Neural progenitor cell (in vitro differentiated cells): ENCODE data around the gene PLEKHA7.

Experiments
- EZH2 ChIP-seq: fragments of 200-600 bp; sonication (generic); IDR thresholded peaks from 2 replicates; pipeline ENCODE4 v1.6.1; 2017; ENCODE audit warnings: antibody characterized with exemption, mild to moderate bottlenecking, moderate library complexity
- EZH2phosphoT487 ChIP-seq: fragments of 200-600 bp; sonication (generic); IDR thresholded peaks from 2 replicates; pipeline ENCODE4 v1.6.1; 2017; ENCODE audit warnings: antibody characterized with exemption
- TF ChIP-seq, protein P1 (sequence below): fragments of 200-600 bp; sonication (generic); IDR thresholded peaks from 2 replicates; pipeline ENCODE4 v1.5.1; 2017; ENCODE audit warnings: antibody characterized with exemption, mild to moderate bottlenecking

DNA sequence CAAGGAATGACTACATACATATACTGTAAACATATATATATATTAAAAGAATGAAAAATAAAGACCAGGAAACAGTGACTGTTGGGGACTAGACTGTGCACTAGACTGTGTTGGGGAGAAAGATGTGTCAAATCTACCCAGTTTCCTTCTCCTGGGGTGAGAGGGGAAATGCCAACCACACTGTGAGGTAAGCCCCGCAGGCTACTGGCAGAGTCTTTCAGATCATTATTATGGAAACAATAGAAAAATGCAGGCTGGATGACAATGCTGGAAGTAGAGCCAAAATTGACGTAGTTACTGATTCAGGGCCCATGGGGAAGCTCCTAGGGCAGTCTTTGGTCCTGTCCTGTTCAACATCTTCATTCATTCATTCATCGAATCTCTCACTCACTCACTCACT, 174.4 kb downstream of the PLEKHA7 start:
- TF ChIP-seq, protein P1, sequence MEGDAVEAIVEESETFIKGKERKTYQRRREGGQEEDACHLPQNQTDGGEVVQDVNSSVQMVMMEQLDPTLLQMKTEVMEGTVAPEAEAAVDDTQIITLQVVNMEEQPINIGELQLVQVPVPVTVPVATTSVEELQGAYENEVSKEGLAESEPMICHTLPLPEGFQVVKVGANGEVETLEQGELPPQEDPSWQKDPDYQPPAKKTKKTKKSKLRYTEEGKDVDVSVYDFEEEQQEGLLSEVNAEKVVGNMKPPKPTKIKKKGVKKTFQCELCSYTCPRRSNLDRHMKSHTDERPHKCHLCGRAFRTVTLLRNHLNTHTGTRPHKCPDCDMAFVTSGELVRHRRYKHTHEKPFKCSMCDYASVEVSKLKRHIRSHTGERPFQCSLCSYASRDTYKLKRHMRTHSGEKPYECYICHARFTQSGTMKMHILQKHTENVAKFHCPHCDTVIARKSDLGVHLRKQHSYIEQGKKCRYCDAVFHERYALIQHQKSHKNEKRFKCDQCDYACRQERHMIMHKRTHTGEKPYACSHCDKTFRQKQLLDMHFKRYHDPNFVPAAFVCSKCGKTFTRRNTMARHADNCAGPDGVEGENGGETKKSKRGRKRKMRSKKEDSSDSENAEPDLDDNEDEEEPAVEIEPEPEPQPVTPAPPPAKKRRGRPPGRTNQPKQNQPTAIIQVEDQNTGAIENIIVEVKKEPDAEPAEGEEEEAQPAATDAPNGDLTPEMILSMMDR = no peak
- TF ChIP-seq EZH2phosphoT487 = no peak
- TF ChIP-seq EZH2 = no peak
